CD14-positive monocyte (primary cell): Measurements from ENCODE around the gene TMEM86B. TPM values are rescaled to one million over a fixed set of nuclear protein-coding genes. Genes with fewer than 3 reads are reported as not detected.

Experiments used
- DNase-seq, 3 donors: peaks; one replicate each; pipeline ENCODE4 v3.0.0-alpha.2; 2011 to 2022
- H2AFZ ChIP-seq: 2 replicates; pipeline ENCODE4 v1.6.0; 2012; ENCODE audit warnings: mild to moderate bottlenecking, low read depth, low read length, inconsistent platforms; ENCODE audit not compliant: insufficient read depth, poor library complexity, severe bottlenecking
- H3K27ac ChIP-seq, 2 donors: 1 replicate in 1 of 2; 2 replicates in 1 of 2; pipeline ENCODE4 v1.5.1; 2012 to 2013; ENCODE audit warnings: low read length in 2 of 2, control low read depth in 1 of 2, inconsistent platforms in 1 of 2, low read depth in 1 of 2, mild to moderate bottlenecking in 1 of 2
- H3K27me3 ChIP-seq, 2 donors: one replicate each; pipeline versions ENCODE4 v1.6.0 to v1.6.1; 2011 to 2013; ENCODE audit warnings: low read length in 2 of 2; ENCODE audit not compliant: control insufficient read depth in 2 of 2, insufficient read depth in 2 of 2
- H3K36me3 ChIP-seq, 2 donors: replicated peaks in 1 of 2; 1 replicate in 1 of 2; 2 replicates in 1 of 2; pipeline versions ENCODE4 v1.5.1 to v1.6.1; 2012 to 2013; ENCODE audit warnings: low read length in 2 of 2, control low read depth in 1 of 2, inconsistent platforms in 1 of 2, mild to moderate bottlenecking in 1 of 2; ENCODE audit not compliant: insufficient read depth in 2 of 2, control insufficient read depth in 1 of 2
- H3K4me1 ChIP-seq, 2 donors: 1 replicate in 1 of 2; 2 replicates in 1 of 2; pipeline versions ENCODE4 v1.5.1 to v1.6.1; 2012 to 2013; ENCODE audit warnings: low read length in 2 of 2, control low read depth in 1 of 2, inconsistent platforms in 1 of 2, mild to moderate bottlenecking in 1 of 2, moderate library complexity in 1 of 2; ENCODE audit not compliant: insufficient read depth in 2 of 2, control insufficient read depth in 1 of 2
- H3K4me2 ChIP-seq: replicated peaks from 2 replicates; pipeline ENCODE3; 2012; ENCODE audit warnings: low read length, moderate library complexity, mild to moderate bottlenecking; ENCODE audit not compliant: poor library complexity, severe bottlenecking; ENCODE audit errors: extremely low read depth
- H3K4me3 ChIP-seq, 3 experiments: fragments of 200-600 bp in 1 of 3; sonication (generic) in 1 of 3; replicated peaks in 1 of 3; 1 replicate in 2 of 3; 2 replicates in 1 of 3; pipeline ENCODE4 v1.5.1; 2011 to 2013; ENCODE audit warnings: low read length in 3 of 3, mild to moderate bottlenecking in 3 of 3, control low read depth in 2 of 3, low read depth in 2 of 3, inconsistent platforms in 1 of 3, moderate library complexity in 1 of 3
- H3K79me2 ChIP-seq: 2 replicates; pipeline ENCODE4 v1.6.0; 2012; ENCODE audit warnings: mild to moderate bottlenecking, control low read depth, inconsistent platforms, low read length, moderate library complexity; ENCODE audit not compliant: insufficient read depth
- H3K9ac ChIP-seq: 2 replicates; pipeline ENCODE4 v1.6.0; 2017; ENCODE audit warnings: low read length, mild to moderate bottlenecking; ENCODE audit not compliant: insufficient read depth, poor library complexity, severe bottlenecking
- H3K9me3 ChIP-seq, 2 donors: replicated peaks in 1 of 2; 1 replicate in 1 of 2; 2 replicates in 1 of 2; pipeline versions ENCODE4 v1.5.1 to v1.6.1; 2012 to 2013; ENCODE audit warnings: low read length in 2 of 2, control low read depth in 1 of 2; ENCODE audit not compliant: control insufficient read depth in 1 of 2, insufficient read depth in 1 of 2
- H4K20me1 ChIP-seq: 2 replicates; pipeline ENCODE4 v1.6.0; 2012; ENCODE audit warnings: mild to moderate bottlenecking, low read length, control low read depth, moderate library complexity; ENCODE audit not compliant: insufficient read depth
- H3K27ac Mint-ChIP-seq, 7 donors: one replicate each; pipeline ENCODE4 v1.8.0; 2020; ENCODE audit warnings: mild to moderate bottlenecking in 7 of 7, mixed read lengths in 7 of 7, moderate library complexity in 6 of 7, inconsistent platforms in 2 of 7
- H3K27me3 Mint-ChIP-seq, 3 donors: one replicate each; pipeline ENCODE4 v1.8.0; 2021 to 2022; ENCODE audit warnings: low read depth in 3 of 3, mild to moderate bottlenecking in 3 of 3, mixed read lengths in 3 of 3, moderate library complexity in 3 of 3, inconsistent platforms in 1 of 3
- H3K36me3 Mint-ChIP-seq, 2 donors: one replicate each; pipeline ENCODE4 v1.8.0; 2020; ENCODE audit warnings: mixed read lengths in 2 of 2, inconsistent platforms in 1 of 2, mild to moderate bottlenecking in 1 of 2
- H3K4me1 Mint-ChIP-seq: one replicate; pipeline ENCODE4 v1.8.0; 2020; ENCODE audit warnings: mild to moderate bottlenecking, mixed read lengths
- H3K4me3 Mint-ChIP-seq, 2 donors: one replicate each; pipeline ENCODE4 v1.8.0; 2020; ENCODE audit warnings: mild to moderate bottlenecking in 2 of 2, mixed read lengths in 2 of 2, moderate library complexity in 1 of 2
- H3K9me3 Mint-ChIP-seq, 7 donors: one replicate each; pipeline ENCODE4 v1.8.0; 2020 to 2022; ENCODE audit warnings: mixed read lengths in 7 of 7, mild to moderate bottlenecking in 6 of 7, moderate library complexity in 6 of 7, inconsistent platforms in 2 of 7
- WGBS: methylation state at CpG from one replicate; pipeline ENCODE4 v1.1.5; 2013; ENCODE audit warnings: missing lambda C conversion rate; ENCODE audit not compliant: insufficient coverage; 5-methylcytosine and 5-hydroxymethylcytosine counted together
- intact Hi-C, 2 donors: fragments of 100-400 bp; cut with micrococcal nuclease; formaldehyde crosslinking; loops; one replicate each; pipeline versions ENCODE4 v1.15.0 to v1.15.1; 2023
- polyA plus RNA-seq, 3 donors: library from polyadenylated mRNA; depleted of rRNA in 1 of 3; unstranded in 2 of 3; stranded (reverse) in 1 of 3; fragments of 300-500 nt in 2 of 3; fragments of >200 nt in 1 of 3; fragmentation: Illumina TruSeq in 2 of 3; gene quantifications; 1 replicate in 2 of 3; 2 replicates in 1 of 3; pipeline ENCODE4 v1.2.3, GENCODE V29; 2012 to 2021
- TF ChIP-seq, protein P1 (sequence below): fragments of 200-600 bp; IDR thresholded peaks from one replicate; pipeline ENCODE4 v1.8.0; 2022; ENCODE audit warnings: antibody characterized with exemption, mild to moderate bottlenecking

The TMEM86B gene
- polyA plus RNA-seq, 3 donors, result 0.16 to 10.7 (median 0.38) TPM

DNA sequence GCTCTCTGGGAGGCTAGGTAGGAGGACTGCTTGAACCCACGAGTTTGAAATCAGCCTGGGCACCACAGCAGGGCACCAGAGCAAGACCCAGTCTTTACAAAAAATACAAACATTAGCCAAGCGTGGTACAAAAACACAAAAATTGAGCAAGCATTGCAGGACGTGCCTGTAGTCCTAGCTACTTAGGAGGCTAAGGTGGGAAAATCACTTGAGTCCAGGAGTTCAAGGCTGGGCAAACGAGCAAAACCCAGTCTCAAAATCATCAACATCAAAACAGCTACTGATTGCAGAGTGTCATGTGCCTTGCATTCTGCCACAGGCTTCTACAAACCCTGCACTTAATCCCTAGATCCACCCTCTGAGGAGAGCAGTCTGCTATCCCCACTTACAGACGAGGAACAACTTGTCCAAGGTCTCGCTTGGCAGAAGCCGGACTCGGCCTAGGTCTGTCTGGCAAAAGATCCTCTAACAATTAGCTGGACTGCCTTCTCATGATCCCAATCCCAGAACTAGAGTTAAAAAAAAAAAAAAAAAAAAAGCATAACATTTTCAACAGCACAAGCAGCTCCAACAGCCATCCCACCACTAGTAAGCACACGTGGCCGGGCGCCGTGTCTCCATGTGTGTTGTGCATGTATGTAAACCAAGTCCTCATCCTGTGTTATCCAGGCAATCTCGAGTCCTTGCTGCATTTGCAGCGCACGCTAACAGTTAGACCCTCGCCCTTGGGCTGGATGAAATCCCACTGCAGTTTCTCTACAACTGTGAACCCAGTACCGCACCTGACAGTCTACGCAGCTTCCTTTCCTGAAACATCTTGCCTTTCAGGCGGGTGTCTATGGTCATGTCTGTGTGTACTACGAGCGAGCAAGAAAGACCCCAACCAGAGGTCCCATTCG lies 28.2 kb upstream of the TMEM86B start:
- Histone ChIP-seq H3K36me3 (peaks cover 0 to under 1% of the 10 kb centered on the region in 2 donors), H3K79me2 (peaks cover 71% of the 10 kb centered on the region), H3K4me2 (peak overlapping the region; percentile 89), H4K20me1 (peaks cover 63% of the 10 kb centered on the region), H3K9me3 (no peaks in the 10 kb centered on the region), H3K27ac (peak overlapping the region; percentile 92), H3K27me3 (no peaks in the 10 kb centered on the region), H3K9ac (peak overlapping the region; percentile 93), H2AFZ (no peak overlapping the region), H3K4me1 (peaks cover 66 to 71% of the 10 kb centered on the region in 2 donors), H3K4me3 (peak overlapping the region; percentile 61 to 94 (median 66))
- intact Hi-C loops, result loop anchor here (5.0 to 10.0 kb wide), 2 partner anchors 40 to 142 kb away; partner anchors contain the start of gene PPP1R12C (in 1 of the 2)
- Mint-ChIP-seq H3K9me3 (peaks cover 0 to 2% (median 0%) of the 10 kb centered on the region in 7 donors), H3K27ac (peak overlapping the region; percentile 94 to 99 (median 98)), H3K4me3 (peak overlapping the region; percentile 98 to 100), H3K4me1 (peaks cover 68% of the 10 kb centered on the region), H3K36me3 (peaks cover 4 to 10% of the 10 kb centered on the region in 2 donors), H3K27me3 (no peaks in the 10 kb centered on the region)
- WGBS, result 13% methylated on average over 7 of the region's 22 CpGs
- no peak for DNase-seq
- TF ChIP-seq, protein P1, sequence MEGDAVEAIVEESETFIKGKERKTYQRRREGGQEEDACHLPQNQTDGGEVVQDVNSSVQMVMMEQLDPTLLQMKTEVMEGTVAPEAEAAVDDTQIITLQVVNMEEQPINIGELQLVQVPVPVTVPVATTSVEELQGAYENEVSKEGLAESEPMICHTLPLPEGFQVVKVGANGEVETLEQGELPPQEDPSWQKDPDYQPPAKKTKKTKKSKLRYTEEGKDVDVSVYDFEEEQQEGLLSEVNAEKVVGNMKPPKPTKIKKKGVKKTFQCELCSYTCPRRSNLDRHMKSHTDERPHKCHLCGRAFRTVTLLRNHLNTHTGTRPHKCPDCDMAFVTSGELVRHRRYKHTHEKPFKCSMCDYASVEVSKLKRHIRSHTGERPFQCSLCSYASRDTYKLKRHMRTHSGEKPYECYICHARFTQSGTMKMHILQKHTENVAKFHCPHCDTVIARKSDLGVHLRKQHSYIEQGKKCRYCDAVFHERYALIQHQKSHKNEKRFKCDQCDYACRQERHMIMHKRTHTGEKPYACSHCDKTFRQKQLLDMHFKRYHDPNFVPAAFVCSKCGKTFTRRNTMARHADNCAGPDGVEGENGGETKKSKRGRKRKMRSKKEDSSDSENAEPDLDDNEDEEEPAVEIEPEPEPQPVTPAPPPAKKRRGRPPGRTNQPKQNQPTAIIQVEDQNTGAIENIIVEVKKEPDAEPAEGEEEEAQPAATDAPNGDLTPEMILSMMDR, result no peak

DNA sequence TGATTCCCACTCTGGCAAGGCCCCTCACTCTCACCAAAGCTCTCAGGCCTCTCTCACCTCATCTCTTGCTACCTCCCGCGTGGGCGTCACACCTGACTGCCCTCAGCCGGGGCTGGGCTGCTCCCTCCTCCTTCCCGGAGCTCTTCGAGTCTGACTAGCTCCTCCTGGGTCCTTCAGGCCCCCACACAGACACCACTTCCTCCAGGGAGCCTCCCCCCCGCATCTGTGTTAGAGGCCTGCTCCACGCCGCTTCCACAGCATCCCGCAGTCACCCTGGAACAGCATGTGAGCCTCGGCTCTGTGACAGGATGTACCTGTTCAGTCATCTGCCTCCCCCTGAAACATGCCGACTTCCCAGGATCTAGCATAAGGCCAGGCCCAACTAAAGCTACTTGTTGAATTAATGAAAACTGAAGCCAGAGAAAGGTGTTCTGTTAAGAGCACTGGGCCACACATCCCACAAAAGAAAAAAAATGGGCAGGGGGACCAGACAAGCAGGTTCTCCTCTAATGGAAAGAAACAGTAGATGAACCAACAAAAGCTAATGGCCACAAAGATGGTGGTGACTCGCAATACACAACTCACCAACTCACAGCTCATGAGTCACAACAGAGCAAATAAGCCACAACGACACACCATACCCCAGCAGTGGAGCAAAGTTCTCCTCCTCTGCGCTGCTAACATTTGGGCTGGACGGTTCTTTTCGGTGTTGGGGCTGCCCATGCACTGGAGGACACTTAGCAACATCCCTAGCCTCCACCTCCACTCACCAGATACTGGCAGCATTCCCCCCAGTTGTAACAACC lies 27.3 kb upstream of the TMEM86B start:
- peaks cover 72 to 80% of the 10 kb centered on the region in 2 donors for H3K4me1 ChIP-seq
- Mint-ChIP-seq H3K9me3 (peaks cover 0 to 2% (median 0%) of the 10 kb centered on the region in 7 donors), H3K4me1 (peaks cover 78% of the 10 kb centered on the region), H3K36me3 (peaks cover 11 to 15% of the 10 kb centered on the region in 2 donors), H3K4me3 (peak overlapping the region; percentile 98 to 100), H3K27me3 (no peaks in the 10 kb centered on the region), H3K27ac (peak overlapping the region; percentile 94 to 99 (median 98))
- H3K4me3 ChIP-seq, result peak overlapping the region; percentile 0 to 94 (median 67)
- peak in 2 of 3 donors; percentile 58 to 79 for DNase-seq
- no peaks in the 10 kb centered on the region for H3K9me3 ChIP-seq
- H3K36me3 ChIP-seq, result no peaks in the 10 kb centered on the region
- peak overlapping the region; percentile 78 for H3K9ac ChIP-seq
- no peaks in the 10 kb centered on the region for H3K27me3 ChIP-seq
- 16% methylated on average over 15 of the region's 17 CpGs for WGBS
- H4K20me1 ChIP-seq, result peaks cover 73% of the 10 kb centered on the region
- H3K79me2 ChIP-seq, result peaks cover 81% of the 10 kb centered on the region
- TF ChIP-seq, protein P1, result no peak
- intact Hi-C loops, result loop anchor here (5.0 to 10.0 kb wide), 2 partner anchors 39 to 141 kb away; partner anchors contain the start of gene PPP1R12C (in 1 of the 2)
- H3K27ac ChIP-seq, result peak overlapping the region; percentile 92
- H2AFZ ChIP-seq, result no peak overlapping the region
- H3K4me2 ChIP-seq, result peak overlapping the region; percentile 89
